NCI-H2196 (cell line): Measurements from ENCODE around the gene ANTXR2.

Experiments used
- DNase-seq: peaks from one replicate; lab custom pipeline; 2025; ENCODE audit not compliant: unreplicated experiment; lab: John Stamatoyannopoulos, UW

The ANTXR2 gene

DNA sequence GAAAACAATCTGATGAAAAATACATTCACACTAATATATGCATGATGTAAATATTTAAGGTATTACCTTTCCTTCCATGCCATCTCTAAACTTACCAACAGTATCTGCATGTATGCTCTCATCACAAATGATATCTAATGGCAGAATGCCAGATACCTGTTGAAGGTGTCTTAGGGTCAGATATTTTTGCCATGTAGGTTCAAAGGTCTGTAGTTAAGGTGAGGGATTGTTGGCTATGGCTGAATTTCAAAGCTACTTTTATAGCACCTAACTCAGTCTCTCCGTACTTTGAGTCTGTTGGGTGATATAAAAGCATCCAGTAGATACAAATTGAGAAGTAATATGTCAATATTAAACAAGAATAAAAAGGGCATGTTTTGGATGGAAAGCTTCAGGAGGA is 19.8 kb upstream of the ANTXR2 start:
- DNase-seq = no peak

GRCh38 chr4:80092088-80092487 is 19.1 kb upstream of the ANTXR2 start:
- no peak for DNase-seq

- DNase-seq = no peak
Measured at GRCh38 chr4:80091688-80092087, 18.7 kb upstream of the ANTXR2 start.

DNA sequence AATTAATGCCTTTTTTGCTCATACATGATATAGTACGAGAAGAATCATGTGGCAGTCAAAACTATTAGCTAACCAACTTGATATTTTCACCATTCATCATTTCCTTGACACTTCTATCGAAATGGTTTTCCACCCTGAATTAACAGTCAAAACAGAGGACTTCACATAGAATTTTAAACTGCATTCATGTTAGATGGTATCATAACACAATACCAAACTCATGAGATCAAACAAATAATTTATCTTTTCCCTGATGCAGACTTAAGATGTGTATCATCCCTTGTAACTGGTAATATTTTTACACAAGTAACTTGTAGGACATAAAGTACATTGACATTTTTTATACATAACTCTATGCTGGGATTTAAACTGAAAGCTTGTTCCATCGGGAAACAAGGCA is 18.2 kb upstream of the ANTXR2 start:
- no peak for DNase-seq

DNA sequence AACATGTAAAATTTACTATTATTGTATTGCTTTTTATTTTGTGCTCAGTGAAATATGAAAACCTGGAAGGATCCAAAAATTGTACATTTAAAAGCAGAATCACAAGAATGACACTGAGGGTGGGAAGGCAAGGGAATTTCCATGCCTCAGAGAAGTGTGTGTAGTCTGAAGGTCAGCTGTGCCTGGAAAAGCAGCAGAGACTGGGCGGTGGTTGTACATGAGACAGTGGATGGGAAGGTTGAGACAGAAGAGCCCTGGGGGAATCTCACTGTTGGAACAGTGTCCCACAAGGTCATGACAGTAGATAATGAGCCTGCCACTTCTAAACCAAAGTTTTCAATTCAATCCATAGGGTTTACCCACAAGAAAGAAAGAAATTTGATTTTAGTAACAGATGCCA is 17.1 kb upstream of the ANTXR2 start:
- DNase-seq = no peak

- no peak for DNase-seq
Measured at GRCh38 chr4:80088471-80088870, 15.4 kb upstream of the ANTXR2 start.

DNA sequence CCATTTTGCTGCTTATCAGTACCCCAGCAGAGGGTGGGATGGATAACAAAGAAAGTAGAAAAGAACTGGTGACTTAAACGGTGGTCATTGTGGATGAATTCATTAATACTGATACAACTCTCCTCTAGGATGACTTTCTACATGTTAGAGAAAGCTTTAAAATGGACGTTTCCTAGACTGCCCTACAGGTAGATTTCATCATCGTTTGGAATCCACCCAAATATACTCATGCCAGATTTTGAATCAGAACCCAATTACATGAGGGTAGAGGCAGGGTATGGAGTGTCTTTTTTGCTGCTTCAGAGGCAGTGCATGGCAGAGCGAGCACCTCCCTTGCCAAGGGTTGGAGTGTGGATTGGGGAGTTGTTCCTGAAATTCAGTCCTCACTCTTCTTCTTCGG is 13.3 kb upstream of the ANTXR2 start:
- no peak for DNase-seq

- DNase-seq = no peak
Measured at GRCh38 chr4:80085081-80085480, 12.1 kb upstream of the ANTXR2 start.

- DNase-seq = no peak
Measured at GRCh38 chr4:80082693-80083092, 9.7 kb upstream of the ANTXR2 start.

GRCh38 chr4:80081566-80081965 is 8.5 kb upstream of the ANTXR2 start:
- no peak for DNase-seq

- no peak for DNase-seq
Measured at GRCh38 chr4:80079255-80079923, 6.4 kb upstream of the ANTXR2 start.

DNA sequence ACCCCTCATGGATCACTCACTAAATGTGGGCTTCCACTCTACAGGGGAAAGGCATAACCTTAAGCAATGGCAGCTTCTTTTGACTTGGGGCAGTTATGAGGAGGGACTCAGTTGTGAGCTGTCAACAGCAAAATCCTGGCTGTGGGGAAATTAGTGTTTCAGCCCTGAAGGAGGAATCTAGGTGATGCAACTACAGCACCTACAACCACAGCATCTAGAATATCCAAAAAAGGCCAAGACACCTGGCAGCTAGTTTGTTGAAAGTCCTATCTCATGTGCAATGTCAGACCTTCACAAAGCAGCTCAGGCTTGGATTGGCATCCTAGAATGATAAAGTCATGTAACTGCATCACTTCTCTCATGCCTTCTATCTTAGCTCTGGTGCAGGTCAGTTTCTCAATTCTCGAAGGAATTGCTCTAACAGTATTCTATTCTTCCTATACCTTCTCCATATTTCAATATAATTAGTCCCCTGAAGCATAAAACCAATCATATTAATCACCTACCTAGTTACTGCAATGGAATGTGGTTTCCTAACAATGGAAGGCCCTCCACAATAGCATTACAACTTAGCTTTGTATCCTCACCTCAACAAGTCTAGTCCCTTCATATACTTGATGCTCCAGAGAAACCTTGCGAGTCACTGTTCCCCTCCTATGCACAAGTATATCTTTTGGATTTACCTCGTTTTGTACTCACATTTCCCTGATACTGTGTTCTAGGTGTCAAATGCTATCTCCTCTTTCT is 5.5 kb upstream of the ANTXR2 start:
- no peak for DNase-seq

DNA sequence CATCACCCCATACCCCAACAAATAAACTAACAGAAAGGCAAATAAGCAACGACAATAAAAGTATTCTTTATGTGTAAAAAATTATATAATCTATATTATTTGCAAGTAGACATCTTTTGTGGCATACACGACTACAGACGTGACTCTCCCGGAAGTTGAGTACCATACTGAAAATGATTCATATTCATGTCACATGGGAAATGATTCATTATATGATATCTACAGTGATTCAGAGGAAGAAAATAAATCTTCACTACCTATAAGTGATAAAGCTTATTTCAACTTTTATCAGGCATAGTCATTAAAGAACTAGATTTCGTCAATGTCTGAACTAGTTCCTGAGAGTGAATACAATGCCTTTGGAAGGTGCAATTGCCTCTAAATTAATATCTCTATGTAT is 4.6 kb upstream of the ANTXR2 start:
- DNase-seq = no peak

DNA sequence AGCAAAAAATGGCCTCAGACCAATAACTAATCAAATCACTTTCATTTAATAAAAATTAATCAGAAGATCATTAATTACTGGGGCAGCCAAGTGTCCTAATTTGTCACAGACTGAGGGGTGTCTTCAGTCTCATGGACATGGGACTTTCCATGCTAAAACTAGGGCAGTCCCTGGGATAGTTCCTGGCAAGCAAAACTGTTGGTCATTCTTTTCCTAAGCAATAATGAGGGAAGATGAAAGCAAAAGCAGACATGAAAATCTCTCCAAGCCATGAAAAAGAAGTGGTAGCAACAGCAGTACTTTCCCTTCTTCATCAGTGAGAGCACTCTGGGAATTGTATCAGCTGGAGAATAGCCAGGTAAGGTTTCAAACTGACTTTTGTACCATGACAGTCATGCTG is 3.7 kb upstream of the ANTXR2 start:
- DNase-seq = no peak

GRCh38 chr4:80075995-80076675 is 3.1 kb upstream of the ANTXR2 start:
- no peak for DNase-seq

DNA sequence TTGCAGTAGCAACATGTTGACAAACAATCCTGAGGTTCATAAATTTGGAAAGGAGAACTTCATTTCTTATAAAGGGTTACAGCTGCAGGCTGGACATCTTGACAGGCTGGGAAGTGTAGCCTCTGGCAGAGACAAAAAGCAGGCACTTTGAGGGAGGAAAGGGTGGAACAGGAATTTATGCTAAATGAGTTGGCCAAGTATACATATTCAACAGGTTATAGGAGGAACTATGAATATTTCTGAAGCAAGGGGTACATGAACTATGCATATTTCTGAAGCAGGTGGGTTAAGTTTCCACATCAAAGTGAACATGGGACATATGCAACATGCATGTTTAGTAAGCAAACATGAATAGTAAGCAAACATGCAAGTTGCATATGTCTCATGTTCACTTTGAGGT is 1.6 kb upstream of the ANTXR2 start:
- no peak for DNase-seq

GRCh38 chr4:80074069-80074468 is 1.0 kb upstream of the ANTXR2 start:
- no peak for DNase-seq

GRCh38 chr4:80073473-80074008 is 512 bp upstream of the ANTXR2 start:
- DNase-seq = no peak

DNA sequence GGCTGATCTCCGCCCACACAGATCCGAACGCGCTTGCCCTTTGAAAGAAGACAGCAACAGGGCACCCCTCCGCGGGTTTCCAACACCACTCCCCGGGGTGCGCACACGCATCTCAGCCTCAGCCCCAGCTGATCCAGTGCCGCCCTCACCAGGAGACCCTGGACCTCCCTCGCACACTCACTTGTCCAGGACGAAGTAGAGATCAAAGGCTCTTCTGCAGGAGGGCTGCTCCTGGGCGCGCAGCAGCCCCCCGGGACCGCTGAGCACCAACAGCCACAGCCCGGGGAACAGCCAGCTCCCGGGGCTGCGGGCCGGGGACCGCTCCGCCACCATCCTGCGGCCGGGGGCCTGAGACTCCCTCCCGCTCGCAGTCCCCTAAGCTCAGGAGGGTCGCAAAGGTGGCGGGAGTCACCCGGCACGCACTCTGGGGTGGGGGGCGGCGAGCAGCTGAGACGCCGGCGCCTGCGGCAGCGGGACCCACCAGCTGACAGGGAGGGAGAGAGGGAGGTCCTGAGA is 743 bp downstream of the ANTXR2 start:
- DNase-seq = no peak

DNA sequence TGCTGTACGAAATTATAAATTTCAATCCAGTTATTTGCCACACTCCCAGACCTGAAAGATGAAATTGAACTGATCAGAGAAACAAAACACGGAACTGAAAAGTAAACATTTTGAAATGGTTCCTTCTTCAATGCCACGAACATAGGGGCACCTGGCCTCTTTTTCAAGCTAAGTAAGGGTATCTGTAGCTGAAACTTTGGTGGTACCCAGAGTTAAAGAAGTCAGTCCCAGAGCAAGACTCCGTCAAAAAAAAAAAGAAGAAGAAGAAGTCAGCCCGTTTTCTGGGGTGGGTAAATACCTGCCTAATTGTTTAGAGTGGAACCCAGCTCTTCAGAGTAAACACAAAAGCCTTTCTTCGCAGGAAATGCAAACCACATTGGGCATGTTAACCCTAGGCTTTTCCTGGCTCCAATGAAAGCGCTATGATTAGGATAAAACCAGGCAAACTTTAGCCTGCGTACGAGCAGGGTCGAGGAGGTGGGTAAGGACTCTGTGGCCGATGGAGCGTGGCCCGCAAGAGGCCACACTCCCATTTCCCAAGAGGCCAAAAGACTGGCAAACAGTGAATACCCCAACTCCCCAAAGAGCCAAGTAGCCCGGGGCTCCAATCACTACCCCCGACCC is 1.3 kb downstream of the ANTXR2 start:
- DNase-seq = no peak

- DNase-seq = no peak
Measured at GRCh38 chr4:80070880-80071603, 2.0 kb downstream of the ANTXR2 start.
